ENCODE measurements around the gene FHOD3.

FHOD3 gene

DNA sequence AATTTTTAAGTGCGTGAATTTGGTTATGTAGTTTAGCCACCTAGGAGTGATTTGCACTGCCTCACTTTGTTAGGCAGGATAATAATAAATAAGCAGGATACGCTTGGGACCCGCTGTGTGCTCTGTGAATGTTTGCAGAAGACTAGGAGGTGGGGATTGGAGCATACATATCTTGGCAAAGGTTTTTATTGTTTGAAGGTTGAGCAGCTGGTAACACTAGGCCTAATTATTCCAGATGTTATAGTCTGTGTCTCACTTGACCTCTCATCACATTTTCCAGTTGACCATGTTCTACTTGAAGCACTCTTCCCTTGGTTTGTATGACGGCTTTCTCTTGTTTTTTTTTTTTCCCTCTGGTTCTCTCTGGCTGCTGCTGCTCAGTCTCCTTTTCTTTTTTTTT is 42.7 kb downstream of the FHOD3 start:
- TF ChIP-seq, protein P1, sequence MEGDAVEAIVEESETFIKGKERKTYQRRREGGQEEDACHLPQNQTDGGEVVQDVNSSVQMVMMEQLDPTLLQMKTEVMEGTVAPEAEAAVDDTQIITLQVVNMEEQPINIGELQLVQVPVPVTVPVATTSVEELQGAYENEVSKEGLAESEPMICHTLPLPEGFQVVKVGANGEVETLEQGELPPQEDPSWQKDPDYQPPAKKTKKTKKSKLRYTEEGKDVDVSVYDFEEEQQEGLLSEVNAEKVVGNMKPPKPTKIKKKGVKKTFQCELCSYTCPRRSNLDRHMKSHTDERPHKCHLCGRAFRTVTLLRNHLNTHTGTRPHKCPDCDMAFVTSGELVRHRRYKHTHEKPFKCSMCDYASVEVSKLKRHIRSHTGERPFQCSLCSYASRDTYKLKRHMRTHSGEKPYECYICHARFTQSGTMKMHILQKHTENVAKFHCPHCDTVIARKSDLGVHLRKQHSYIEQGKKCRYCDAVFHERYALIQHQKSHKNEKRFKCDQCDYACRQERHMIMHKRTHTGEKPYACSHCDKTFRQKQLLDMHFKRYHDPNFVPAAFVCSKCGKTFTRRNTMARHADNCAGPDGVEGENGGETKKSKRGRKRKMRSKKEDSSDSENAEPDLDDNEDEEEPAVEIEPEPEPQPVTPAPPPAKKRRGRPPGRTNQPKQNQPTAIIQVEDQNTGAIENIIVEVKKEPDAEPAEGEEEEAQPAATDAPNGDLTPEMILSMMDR (IDR thresholded peaks at IDR 0.05; ENCODE audit: low read depth, low read length, missing control alignments) = no peak
- DNase-seq (ENCODE audit: extremely low read depth, low read depth) = no peak
- H3K4me3 ChIP-seq (replicated peaks; ENCODE audit: low read depth, low read length) = no peak overlapping the region

DNA sequence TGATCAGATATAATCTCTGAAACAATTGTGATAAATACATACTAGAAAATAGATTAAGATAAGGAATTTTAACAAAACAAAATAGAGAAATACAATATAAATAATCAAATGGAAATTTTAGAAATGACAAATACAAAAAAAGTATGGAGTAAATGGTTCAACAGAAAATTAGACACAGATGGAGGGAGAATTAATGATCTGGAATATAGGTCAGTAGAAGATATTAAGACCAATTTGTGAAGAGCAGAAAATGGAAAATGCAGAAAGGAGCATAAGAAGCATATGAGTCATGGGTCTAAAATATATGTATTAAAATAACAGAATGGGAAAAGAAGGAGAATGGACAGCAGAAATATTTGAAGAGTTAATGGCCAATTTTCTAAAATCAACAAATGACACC is 44.4 kb downstream of the FHOD3 start:
- no peak overlapping the region for H3K4me3 ChIP-seq (replicated peaks; ENCODE audit: low read depth, low read length)
- TF ChIP-seq, protein P1 (IDR thresholded peaks at IDR 0.05; ENCODE audit: low read depth, low read length, missing control alignments) = no peak
- DNase-seq (ENCODE audit: extremely low read depth, low read depth) = no peak

DNA sequence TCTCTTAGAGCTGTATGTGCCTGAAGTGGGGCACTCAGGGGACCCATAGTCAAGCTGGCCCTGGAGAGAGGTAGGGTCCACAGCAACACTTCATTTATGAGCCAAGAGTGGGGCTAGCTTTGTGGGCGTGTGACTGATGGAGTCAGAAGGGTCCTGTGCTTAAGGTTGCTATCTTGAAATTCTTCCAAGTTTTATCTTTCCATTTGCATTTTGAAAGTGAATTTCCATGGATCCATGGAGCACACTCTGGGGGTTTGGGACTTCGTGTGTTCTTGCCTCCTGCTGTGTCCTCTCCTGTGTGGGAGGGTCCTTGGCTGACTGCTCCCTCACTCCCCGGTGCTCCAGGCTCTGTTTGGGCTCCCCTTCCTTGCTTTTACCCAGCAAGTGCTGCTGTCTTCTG is 50.8 kb downstream of the FHOD3 start:
- TF ChIP-seq, protein P1 (IDR thresholded peaks at IDR 0.05; ENCODE audit: low read depth, low read length, missing control alignments) = no peak
- DNase-seq (ENCODE audit: extremely low read depth, low read depth) = no peak
- no peak overlapping the region for H3K4me3 ChIP-seq (replicated peaks; ENCODE audit: low read depth, low read length)

DNA sequence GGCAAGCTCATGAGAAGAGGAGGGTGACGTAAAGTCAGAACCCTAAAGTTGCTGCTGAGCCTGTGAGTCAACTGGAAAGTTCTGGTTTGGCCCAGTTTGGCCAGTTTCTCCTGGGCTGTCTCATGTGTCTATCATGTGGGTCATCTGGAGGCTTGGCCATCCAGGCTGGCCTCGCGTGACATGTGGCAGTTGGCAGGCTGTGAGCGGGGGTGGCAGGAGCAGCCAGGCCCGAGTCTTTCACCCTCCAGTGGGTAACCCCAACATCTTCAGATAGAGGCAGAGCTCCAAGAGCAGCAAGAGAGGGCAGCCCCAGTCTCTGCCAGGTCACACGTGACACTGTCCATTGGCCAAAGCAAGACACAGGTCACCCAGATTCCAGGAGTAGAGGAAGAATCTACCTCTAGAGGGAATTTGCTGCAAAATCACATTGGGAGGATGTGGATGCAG is 51.5 kb downstream of the FHOD3 start:
- no peak overlapping the region for H3K4me3 ChIP-seq (replicated peaks; ENCODE audit: low read depth, low read length)
- no peak for DNase-seq (ENCODE audit: extremely low read depth, low read depth)
- TF ChIP-seq, protein P1 (IDR thresholded peaks at IDR 0.05; ENCODE audit: low read depth, low read length, missing control alignments) = no peak

DNA sequence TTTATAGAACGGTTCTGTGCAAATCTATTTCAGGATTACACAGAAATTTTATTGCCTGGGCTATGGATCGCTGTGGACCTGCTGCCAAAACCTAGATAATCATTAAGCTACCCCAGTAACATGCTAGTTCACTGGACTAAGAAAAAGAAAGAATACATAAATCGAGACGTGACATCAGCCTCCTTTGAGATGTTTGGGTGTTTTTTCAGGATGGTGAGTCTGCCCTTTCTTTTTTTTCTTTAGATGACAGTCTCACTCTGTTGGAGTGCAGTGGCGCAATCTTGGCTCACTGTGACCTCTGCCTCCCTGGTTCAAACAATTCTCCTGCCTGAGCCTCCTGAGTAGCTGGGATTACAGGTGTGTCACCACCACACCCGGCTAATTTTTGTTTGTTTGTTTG is 52.0 kb downstream of the FHOD3 start:
- TF ChIP-seq, protein P1 (IDR thresholded peaks at IDR 0.05; ENCODE audit: low read depth, low read length, missing control alignments) = no peak
- no peak overlapping the region for H3K4me3 ChIP-seq (replicated peaks; ENCODE audit: low read depth, low read length)
- DNase-seq (ENCODE audit: extremely low read depth, low read depth) = no peak

DNA sequence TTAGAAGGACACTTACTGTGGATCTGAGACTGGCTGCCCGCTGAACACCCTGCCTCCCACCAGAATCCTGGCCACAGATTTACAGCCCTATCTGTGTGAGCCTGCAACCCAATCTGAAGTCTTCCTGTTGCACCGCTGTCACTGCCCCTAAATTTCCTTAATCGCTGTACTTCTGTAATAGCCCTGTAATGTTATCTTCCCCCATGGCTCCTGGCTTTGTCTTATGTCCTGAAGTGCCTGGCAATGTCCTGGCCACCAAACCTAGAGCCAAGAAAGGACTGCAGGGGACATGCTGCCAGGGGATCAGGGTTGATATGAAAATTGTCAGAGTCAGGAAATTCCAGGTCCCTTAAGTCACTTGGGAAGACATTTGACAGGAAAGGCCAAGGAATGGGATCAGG is 52.7 kb downstream of the FHOD3 start:
- no peak overlapping the region for H3K4me3 ChIP-seq (replicated peaks; ENCODE audit: low read depth, low read length)
- no peak for DNase-seq (ENCODE audit: extremely low read depth, low read depth)
- TF ChIP-seq, protein P1 (IDR thresholded peaks at IDR 0.05; ENCODE audit: low read depth, low read length, missing control alignments) = no peak

DNA sequence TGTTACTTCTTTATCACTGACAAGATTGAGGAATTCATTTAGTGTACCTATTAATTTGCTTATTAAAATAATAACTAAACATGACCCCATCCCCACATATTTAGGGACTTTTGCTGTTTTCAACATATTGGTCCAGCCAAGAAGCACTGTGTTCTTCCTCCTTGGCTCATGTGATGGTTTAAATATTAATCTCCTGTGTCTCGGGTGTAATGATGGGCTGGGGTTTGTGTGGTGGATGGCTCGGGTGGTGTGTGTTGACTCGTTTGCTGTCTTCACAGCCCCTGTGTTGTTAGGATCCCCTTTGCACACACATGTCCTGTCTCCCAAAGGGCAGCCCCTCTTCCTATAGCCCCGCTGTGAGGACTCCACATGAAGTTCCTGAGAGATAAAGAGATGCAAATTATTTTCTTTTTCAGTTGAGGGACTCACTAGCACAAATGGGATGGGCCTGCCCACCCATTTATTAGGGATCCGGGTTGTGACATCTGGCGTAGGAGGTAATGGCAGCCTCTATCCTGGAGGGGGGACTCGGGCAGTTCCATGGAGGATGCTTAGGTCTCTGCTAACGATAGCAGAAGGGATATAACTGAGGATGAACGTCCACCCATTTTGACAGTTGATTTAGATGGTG is 53.4 kb downstream of the FHOD3 start:
- H3K4me3 ChIP-seq (replicated peaks; ENCODE audit: low read depth, low read length) = no peak overlapping the region
- DNase-seq (ENCODE audit: extremely low read depth, low read depth) = no peak
- TF ChIP-seq, protein P1 (IDR thresholded peaks at IDR 0.05; ENCODE audit: low read depth, low read length, missing control alignments) = no peak

Measured in HFF-Myc (cell line).